ENCODE results near the gene STAB1. TPM values are rescaled to one million over a fixed set of nuclear protein-coding genes. Genes with fewer than 3 reads are reported as not detected.
"Not testable (repeated sequence)": the region's sequence is repeated elsewhere in the genome, so short reads cannot be mapped to it uniquely, and the experiment has no call there.

The STAB1 gene
- total RNA-seq, 1 donor from 2014 or later, result 0.46 TPM

DNA sequence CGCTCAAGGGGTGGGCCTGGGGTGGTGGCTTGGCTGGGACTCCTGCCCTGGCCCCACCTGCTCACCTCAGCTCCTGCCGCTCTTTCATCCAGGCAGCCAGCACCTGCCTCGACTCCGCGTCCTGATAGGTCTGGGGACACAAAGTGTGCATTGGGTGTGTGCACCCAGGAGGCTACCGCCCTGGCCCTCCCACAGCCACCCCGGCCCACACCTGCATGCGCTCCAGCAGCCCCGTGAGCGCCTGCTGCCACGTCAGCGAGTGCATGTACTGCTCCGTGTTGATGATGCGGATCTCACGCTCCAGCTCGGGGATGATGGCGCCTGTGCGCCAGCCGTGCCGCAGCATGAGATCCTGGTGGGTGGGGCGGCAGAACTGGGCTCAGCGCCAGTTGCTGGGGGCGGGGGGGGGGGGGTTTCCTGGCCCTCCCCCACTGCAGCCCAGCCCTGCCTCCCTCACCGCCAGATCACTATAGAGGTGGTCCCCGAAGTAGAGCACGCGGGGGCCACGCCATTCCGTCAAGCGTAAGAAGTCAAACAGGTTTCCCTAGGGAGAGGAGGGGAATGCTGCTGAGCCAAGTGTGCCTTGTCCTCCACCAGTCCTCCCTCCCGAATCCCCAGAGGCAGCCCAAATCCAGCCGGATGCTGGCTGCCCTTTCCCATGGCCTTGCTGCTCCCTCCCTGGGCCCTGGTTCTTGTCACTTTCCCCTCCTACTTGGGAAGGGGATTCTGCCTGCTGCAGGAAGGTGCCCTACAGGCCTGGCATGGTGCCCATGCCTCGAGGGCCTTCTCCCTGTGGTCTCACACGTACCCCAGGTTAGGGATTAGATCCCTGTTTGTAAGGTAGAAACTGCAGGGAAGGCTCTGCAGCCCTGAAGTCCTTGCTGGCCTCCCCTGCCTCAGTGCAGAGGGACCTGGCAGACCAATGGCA, 29.9 kb downstream of the STAB1 start:
- Mint-ChIP-seq H3K9me3 (ENCODE audit: low read depth) (no peaks in the 10 kb centered on the region), H3K27ac (no peak overlapping the region), H3K27me3 (no peaks in the 10 kb centered on the region), H3K4me3 (ENCODE audit: low read depth) (no peak overlapping the region), H3K36me3 (ENCODE audit: insufficient read depth) (peaks cover 8% of the 10 kb centered on the region), H3K4me1 (ENCODE audit: low read depth) (no peaks in the 10 kb centered on the region)
- TF ChIP-seq, protein P1, sequence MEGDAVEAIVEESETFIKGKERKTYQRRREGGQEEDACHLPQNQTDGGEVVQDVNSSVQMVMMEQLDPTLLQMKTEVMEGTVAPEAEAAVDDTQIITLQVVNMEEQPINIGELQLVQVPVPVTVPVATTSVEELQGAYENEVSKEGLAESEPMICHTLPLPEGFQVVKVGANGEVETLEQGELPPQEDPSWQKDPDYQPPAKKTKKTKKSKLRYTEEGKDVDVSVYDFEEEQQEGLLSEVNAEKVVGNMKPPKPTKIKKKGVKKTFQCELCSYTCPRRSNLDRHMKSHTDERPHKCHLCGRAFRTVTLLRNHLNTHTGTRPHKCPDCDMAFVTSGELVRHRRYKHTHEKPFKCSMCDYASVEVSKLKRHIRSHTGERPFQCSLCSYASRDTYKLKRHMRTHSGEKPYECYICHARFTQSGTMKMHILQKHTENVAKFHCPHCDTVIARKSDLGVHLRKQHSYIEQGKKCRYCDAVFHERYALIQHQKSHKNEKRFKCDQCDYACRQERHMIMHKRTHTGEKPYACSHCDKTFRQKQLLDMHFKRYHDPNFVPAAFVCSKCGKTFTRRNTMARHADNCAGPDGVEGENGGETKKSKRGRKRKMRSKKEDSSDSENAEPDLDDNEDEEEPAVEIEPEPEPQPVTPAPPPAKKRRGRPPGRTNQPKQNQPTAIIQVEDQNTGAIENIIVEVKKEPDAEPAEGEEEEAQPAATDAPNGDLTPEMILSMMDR (IDR thresholded peaks at IDR 0.05; ENCODE audit: unreplicated experiment), result no peak
- DNase-seq (ENCODE audit: low spot score, unreplicated experiment), result no peak

- TF ChIP-seq, protein P1 (IDR thresholded peaks at IDR 0.05; ENCODE audit: unreplicated experiment), result no peak
- no peak for DNase-seq (ENCODE audit: low spot score, unreplicated experiment)
Measured at GRCh38 chr3:52525680-52526561, 30.8 kb downstream of the STAB1 start.

GRCh38 chr3:52526671-52527038, 31.5 kb downstream of the STAB1 start:
- H3K36me3 Mint-ChIP-seq (ENCODE audit: insufficient read depth); H3K9me3 Mint-ChIP-seq (ENCODE audit: low read depth); H3K27ac Mint-ChIP-seq; DNase-seq (ENCODE audit: low spot score, unreplicated experiment); H3K27me3 Mint-ChIP-seq; H3K4me3 Mint-ChIP-seq (ENCODE audit: low read depth); H3K4me1 Mint-ChIP-seq (ENCODE audit: low read depth): not testable (repeated sequence)

More at GRCh38 chr3:52525680-52526561, 30.8 kb downstream of the STAB1 start:
- Mint-ChIP-seq H3K27ac (no peak overlapping the region), H3K36me3 (ENCODE audit: insufficient read depth) (peaks cover 8% of the 10 kb centered on the region), H3K27me3 (no peaks in the 10 kb centered on the region), H3K9me3 (ENCODE audit: low read depth) (no peaks in the 10 kb centered on the region), H3K4me3 (ENCODE audit: low read depth) (no peak overlapping the region), H3K4me1 (ENCODE audit: low read depth) (peaks cover 1% of the 10 kb centered on the region)

GRCh38 chr3:52527039-52527731, 32.0 kb downstream of the STAB1 start:
- H3K27ac Mint-ChIP-seq, result no peak overlapping the region
- no peaks in the 10 kb centered on the region for H3K27me3 Mint-ChIP-seq
- DNase-seq (ENCODE audit: low spot score, unreplicated experiment), result no peak
- H3K36me3 Mint-ChIP-seq (ENCODE audit: insufficient read depth), result peaks cover 8% of the 10 kb centered on the region
- TF ChIP-seq, protein P1 (IDR thresholded peaks at IDR 0.05; ENCODE audit: unreplicated experiment), result no peak
- no peak overlapping the region for H3K4me3 Mint-ChIP-seq (ENCODE audit: low read depth)
- peaks cover 4% of the 10 kb centered on the region for H3K4me1 Mint-ChIP-seq (ENCODE audit: low read depth)
- no peaks in the 10 kb centered on the region for H3K9me3 Mint-ChIP-seq (ENCODE audit: low read depth)

DNA sequence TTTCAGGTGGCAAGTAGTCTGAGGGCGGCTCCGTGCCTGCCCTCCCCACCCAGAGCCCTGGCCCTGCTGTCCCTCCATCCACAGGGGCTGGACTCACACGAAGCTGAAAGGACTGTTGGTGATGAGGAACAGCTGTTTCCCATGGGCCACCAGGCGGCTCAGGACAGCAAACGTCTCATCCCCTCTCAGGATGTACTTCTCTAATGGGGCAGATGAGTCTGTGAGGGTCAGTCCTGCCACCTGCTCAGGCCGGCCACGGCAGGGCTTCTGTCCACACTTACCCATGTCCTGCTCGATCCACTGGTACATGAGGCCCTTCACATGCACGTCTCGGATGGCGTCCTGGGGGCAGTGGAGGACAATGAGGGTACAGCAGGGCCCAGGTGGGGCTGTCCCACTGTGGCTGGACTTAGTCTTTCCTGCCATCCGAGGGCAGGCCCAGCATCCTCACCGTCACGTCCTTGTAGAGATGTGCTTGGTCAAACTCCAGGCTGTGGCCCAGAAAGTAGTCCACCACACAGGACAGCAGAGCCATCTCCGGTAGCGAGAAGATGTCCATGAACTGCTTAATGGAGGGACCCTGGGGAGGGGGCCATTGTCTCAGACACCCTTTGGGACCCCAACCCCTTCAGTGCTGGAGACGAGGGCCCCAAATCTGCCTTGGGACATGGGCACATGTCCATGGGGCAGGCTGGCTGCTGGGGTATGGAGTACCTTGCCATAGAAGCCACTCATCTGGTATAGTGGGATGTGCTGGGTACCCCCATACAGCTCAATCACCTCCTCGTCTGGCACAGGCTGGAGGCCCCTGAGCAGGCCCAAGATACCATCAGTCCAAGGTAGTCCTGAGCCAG, 32.8 kb downstream of the STAB1 start:
- no peak for DNase-seq (ENCODE audit: low spot score, unreplicated experiment)
- Mint-ChIP-seq H3K36me3 (ENCODE audit: insufficient read depth) (peaks cover 8% of the 10 kb centered on the region), H3K27ac (no peak overlapping the region), H3K9me3 (ENCODE audit: low read depth) (no peaks in the 10 kb centered on the region), H3K4me3 (ENCODE audit: low read depth) (no peak overlapping the region), H3K27me3 (no peaks in the 10 kb centered on the region), H3K4me1 (ENCODE audit: low read depth) (peaks cover 9% of the 10 kb centered on the region)
- TF ChIP-seq, protein P1 (IDR thresholded peaks at IDR 0.05; ENCODE audit: unreplicated experiment), result no peak
